CD8-positive, alpha-beta memory T cell (primary cell): ENCODE data around the gene HS3ST1. TPM values are rescaled to one million over a fixed set of nuclear protein-coding genes. Genes with fewer than 3 reads are reported as not detected.
"Not testable (repeated sequence)": the region's sequence is repeated elsewhere in the genome, so short reads cannot be mapped to it uniquely, and the experiment has no call there.

Experiments used
- CTCF ChIA-PET: fragments of 350-600 bp; sonication (Branson Sonifier 250); formaldehyde crosslinking; loops from one replicate; lab custom pipeline; 2021; ENCODE audit warnings: antibody characterized with exemption; lab: Charles Lee
- POLR2A ChIA-PET: fragments of 350-600 bp; sonication (Branson Sonifier 250); formaldehyde crosslinking; loops from one replicate; lab custom pipeline; 2021; ENCODE audit warnings: antibody characterized with exemption; lab: Charles Lee
- DNase-seq, 5 donors: peaks; one replicate each; pipeline versions ENCODE4 v3.0.0 to v3.0.0-alpha.2; 2020 to 2022; ENCODE audit warnings: mixed read lengths in 1 of 5
- H3K27ac ChIP-seq: one replicate; pipeline ENCODE4 v1.7.0; 2013; ENCODE audit warnings: low read depth, mild to moderate bottlenecking, low read length, moderate library complexity
- H3K27me3 ChIP-seq: 2 replicates; pipeline ENCODE4 v1.7.0; 2013; ENCODE audit warnings: low read length, mild to moderate bottlenecking; ENCODE audit not compliant: insufficient read depth, poor library complexity, severe bottlenecking
- H3K36me3 ChIP-seq: 2 replicates; pipeline ENCODE4 v1.7.0; 2013; ENCODE audit warnings: mild to moderate bottlenecking, low read length, moderate library complexity; ENCODE audit not compliant: insufficient read depth
- H3K4me1 ChIP-seq: 2 replicates; pipeline ENCODE4 v1.7.0; 2013; ENCODE audit warnings: mild to moderate bottlenecking, low read length, moderate library complexity; ENCODE audit not compliant: insufficient read depth
- H3K4me3 ChIP-seq: 2 replicates; pipeline ENCODE4 v1.7.0; 2013; ENCODE audit warnings: mild to moderate bottlenecking, low read length
- H3K9me3 ChIP-seq: 2 replicates; pipeline ENCODE4 v1.7.0; 2013; ENCODE audit warnings: mild to moderate bottlenecking, low read length
- H3K27ac Mint-ChIP-seq, 8 donors: one replicate each; pipeline ENCODE4 v1.8.0; 2020 to 2021; ENCODE audit warnings: mixed read lengths in 8 of 8, mild to moderate bottlenecking in 6 of 8, inconsistent platforms in 3 of 8, moderate library complexity in 3 of 8
- H3K27me3 Mint-ChIP-seq, 2 donors: one replicate each; pipeline ENCODE4 v1.8.0; 2020 to 2021; ENCODE audit warnings: mixed read lengths in 2 of 2, mild to moderate bottlenecking in 1 of 2, moderate library complexity in 1 of 2
- H3K36me3 Mint-ChIP-seq, 3 donors: one replicate each; pipeline ENCODE4 v1.8.0; 2020 to 2021; ENCODE audit warnings: mixed read lengths in 3 of 3, inconsistent platforms in 1 of 3, mild to moderate bottlenecking in 1 of 3
- H3K4me1 Mint-ChIP-seq, 3 donors: one replicate each; pipeline ENCODE4 v1.8.0; 2020 to 2021; ENCODE audit warnings: mixed read lengths in 3 of 3, inconsistent platforms in 1 of 3, mild to moderate bottlenecking in 1 of 3
- H3K4me3 Mint-ChIP-seq, 7 donors: one replicate each; pipeline ENCODE4 v1.8.0; 2020 to 2021; ENCODE audit warnings: mixed read lengths in 7 of 7, mild to moderate bottlenecking in 6 of 7, moderate library complexity in 4 of 7, inconsistent platforms in 2 of 7
- H3K9me3 Mint-ChIP-seq, 5 donors: one replicate each; pipeline ENCODE4 v1.8.0; 2020 to 2022; ENCODE audit warnings: mixed read lengths in 5 of 5, mild to moderate bottlenecking in 3 of 5, moderate library complexity in 2 of 5, inconsistent platforms in 1 of 5
- polyA plus RNA-seq: library from polyadenylated mRNA; unstranded; fragments of 300-500 nt; fragmentation: Illumina TruSeq; gene quantifications from one replicate; pipeline ENCODE4 v1.2.3, GENCODE V29; 2021
- total RNA-seq, 2 experiments: library from RNA; stranded (reverse); gene quantifications; one replicate each; pipeline ENCODE4 v1.2.3, GENCODE V29; 2021

HS3ST1 gene
- total and polyA plus RNA-seq, 3 experiments from 2014 or later: 0.07 to 0.35 TPM; not detected in 1

GRCh38 chr4:11397146-11397545 is 31.5 kb downstream of the HS3ST1 start:
- Histone ChIP-seq H3K4me3 (no peak overlapping the region), H3K27me3 (no peaks in the 10 kb centered on the region), H3K36me3 (no peaks in the 10 kb centered on the region), H3K9me3 (no peaks in the 10 kb centered on the region), H3K27ac (no peak overlapping the region), H3K4me1 (no peaks in the 10 kb centered on the region)
- Mint-ChIP-seq H3K9me3 (no peaks in the 10 kb centered on the region), H3K36me3 (peaks cover 0 to 4% (median 0%) of the 10 kb centered on the region in 3 donors), H3K4me3 (no peak overlapping the region), H3K27ac (no peak overlapping the region), H3K4me1 (no peaks in the 10 kb centered on the region), H3K27me3 (peaks cover 0 to 1% of the 10 kb centered on the region in 2 donors)
- CTCF ChIA-PET: no interaction called here
- POLR2A ChIA-PET: no interaction called here
- DNase-seq: no peak

- no peaks in the 10 kb centered on the region for H3K36me3 ChIP-seq
- H3K27ac ChIP-seq: no peak overlapping the region
- no peaks in the 10 kb centered on the region for H3K27me3 ChIP-seq
- DNase-seq: no peak
- H3K4me3 Mint-ChIP-seq: no peak overlapping the region
- no peaks in the 10 kb centered on the region for H3K4me1 ChIP-seq
- H3K4me3 ChIP-seq: no peak overlapping the region
- no peak overlapping the region for H3K27ac Mint-ChIP-seq
- CTCF ChIA-PET: interaction anchor here (0.9 kb wide), 1 partner anchor 9 kb away, joined by 3 read pairs; no protein-coding TSS in a partner anchor
- H3K9me3 ChIP-seq: no peaks in the 10 kb centered on the region
- no peaks in the 10 kb centered on the region for H3K9me3 Mint-ChIP-seq
- no peaks in the 10 kb centered on the region for H3K4me1 Mint-ChIP-seq
- no peaks in the 10 kb centered on the region for H3K27me3 Mint-ChIP-seq
- POLR2A ChIA-PET: no interaction called here
- no peaks in the 10 kb centered on the region for H3K36me3 Mint-ChIP-seq
Measured at GRCh38 chr4:11393551-11393950, 35.1 kb downstream of the HS3ST1 start.

- H3K36me3 Mint-ChIP-seq, H3K36me3 ChIP-seq, H3K27ac ChIP-seq, H3K4me3 ChIP-seq, H3K9me3 Mint-ChIP-seq, H3K4me3 Mint-ChIP-seq, DNase-seq, H3K9me3 ChIP-seq, CTCF ChIA-PET, H3K27me3 Mint-ChIP-seq, H3K4me1 ChIP-seq, POLR2A ChIA-PET, H3K27ac Mint-ChIP-seq, H3K27me3 ChIP-seq, H3K4me1 Mint-ChIP-seq: not testable (repeated sequence)
Measured at GRCh38 chr4:11384072-11384471, 44.6 kb downstream of the HS3ST1 start.

- Mint-ChIP-seq H3K9me3 (peaks cover 0 to 4% (median 0%) of the 10 kb centered on the region in 5 donors), H3K36me3 (no peaks in the 10 kb centered on the region), H3K27ac (no peak overlapping the region), H3K4me3 (no peak overlapping the region), H3K4me1 (no peaks in the 10 kb centered on the region), H3K27me3 (no peaks in the 10 kb centered on the region)
- ChIA-PET CTCF (no interaction called here), POLR2A (no interaction called here)
- DNase-seq: no peak
- H3K27me3 ChIP-seq: no peaks in the 10 kb centered on the region
- no peak overlapping the region for H3K4me3 ChIP-seq
- no peaks in the 10 kb centered on the region for H3K4me1 ChIP-seq
- no peaks in the 10 kb centered on the region for H3K36me3 ChIP-seq
- H3K27ac ChIP-seq: no peak overlapping the region
- no peaks in the 10 kb centered on the region for H3K9me3 ChIP-seq
Measured at GRCh38 chr4:11376571-11376970, 52.1 kb downstream of the HS3ST1 start.

GRCh38 chr4:11376146-11376545 is 52.5 kb downstream of the HS3ST1 start:
- Histone ChIP-seq H3K9me3 (no peaks in the 10 kb centered on the region), H3K27ac (no peak overlapping the region), H3K27me3 (no peaks in the 10 kb centered on the region), H3K36me3 (no peaks in the 10 kb centered on the region), H3K4me3 (no peak overlapping the region), H3K4me1 (no peaks in the 10 kb centered on the region)
- POLR2A ChIA-PET: no interaction called here
- no peaks in the 10 kb centered on the region for H3K27me3 Mint-ChIP-seq
- H3K4me3 Mint-ChIP-seq: no peak overlapping the region
- no peak overlapping the region for H3K27ac Mint-ChIP-seq
- H3K9me3 Mint-ChIP-seq: peaks cover 0 to 4% (median 0%) of the 10 kb centered on the region in 5 donors
- H3K36me3 Mint-ChIP-seq: no peaks in the 10 kb centered on the region
- no peak for DNase-seq
- CTCF ChIA-PET: no interaction called here
- no peaks in the 10 kb centered on the region for H3K4me1 Mint-ChIP-seq

GRCh38 chr4:11368701-11369115 is 60.0 kb downstream of the HS3ST1 start:
- no peak overlapping the region for H3K27ac Mint-ChIP-seq
- Histone ChIP-seq H3K4me1 (no peaks in the 10 kb centered on the region), H3K27me3 (no peaks in the 10 kb centered on the region), H3K36me3 (no peaks in the 10 kb centered on the region), H3K9me3 (no peaks in the 10 kb centered on the region), H3K4me3 (no peak overlapping the region), H3K27ac (no peak overlapping the region)
- peaks cover 4 to 20% of the 10 kb centered on the region in 2 donors for H3K27me3 Mint-ChIP-seq
- no peak for DNase-seq
- ChIA-PET POLR2A (no interaction called here), CTCF (no interaction called here)
- no peak overlapping the region for H3K4me3 Mint-ChIP-seq
- no peaks in the 10 kb centered on the region for H3K4me1 Mint-ChIP-seq
- H3K9me3 Mint-ChIP-seq: peaks cover 0 to 7% (median 3%) of the 10 kb centered on the region in 5 donors
- H3K36me3 Mint-ChIP-seq: peaks cover 0 to 2% (median 0%) of the 10 kb centered on the region in 3 donors

GRCh38 chr4:11367371-11367770 is 61.3 kb downstream of the HS3ST1 start:
- Mint-ChIP-seq H3K4me1 (no peaks in the 10 kb centered on the region), H3K4me3 (no peak overlapping the region), H3K27ac (no peak overlapping the region), H3K9me3 (peaks cover 0 to 7% (median 3%) of the 10 kb centered on the region in 5 donors), H3K27me3 (peaks cover 4 to 20% of the 10 kb centered on the region in 2 donors), H3K36me3 (peaks cover 0 to 2% (median 0%) of the 10 kb centered on the region in 3 donors)
- no peaks in the 10 kb centered on the region for H3K9me3 ChIP-seq
- CTCF ChIA-PET: no interaction called here
- H3K36me3 ChIP-seq: no peaks in the 10 kb centered on the region
- H3K27me3 ChIP-seq: no peaks in the 10 kb centered on the region
- no peak overlapping the region for H3K4me3 ChIP-seq
- POLR2A ChIA-PET: no interaction called here
- no peak overlapping the region for H3K27ac ChIP-seq
- no peak for DNase-seq
- H3K4me1 ChIP-seq: no peaks in the 10 kb centered on the region

- ChIA-PET CTCF (no interaction called here), POLR2A (no interaction called here)
- Mint-ChIP-seq H3K9me3 (peaks cover 0 to 7% (median 3%) of the 10 kb centered on the region in 5 donors), H3K27me3 (peaks cover 4 to 20% of the 10 kb centered on the region in 2 donors), H3K4me3 (no peak overlapping the region), H3K4me1 (no peaks in the 10 kb centered on the region), H3K36me3 (peaks cover 0 to 2% (median 0%) of the 10 kb centered on the region in 3 donors), H3K27ac (no peak overlapping the region)
- Histone ChIP-seq H3K9me3 (no peaks in the 10 kb centered on the region), H3K36me3 (no peaks in the 10 kb centered on the region), H3K27me3 (no peaks in the 10 kb centered on the region), H3K27ac (no peak overlapping the region), H3K4me3 (no peak overlapping the region), H3K4me1 (no peaks in the 10 kb centered on the region)
- no peak for DNase-seq
Measured at GRCh38 chr4:11366859-11367258, 61.8 kb downstream of the HS3ST1 start.
